HepG2 (cell line): Measurements from ENCODE around the gene PPP1R3C. TPM values are rescaled to one million over a fixed set of nuclear protein-coding genes. Genes with fewer than 3 reads are reported as not detected.

Experiments used
- ATF7 ChIP-seq, 2 experiments: fragments of 450-650 bp in 1 of 2; sonication (generic) in 1 of 2; formaldehyde crosslinking in 1 of 2; IDR thresholded peaks; 2 replicates each; pipeline versions ENCODE4 v1.4.0 to v1.6.1; 2016 to 2020; ENCODE audit warnings: antibody characterized with exemption in 1 of 2, mild to moderate bottlenecking in 1 of 2, missing genetic modification reagents in 1 of 2
- CENPT ChIP-seq: sonication (generic); formaldehyde crosslinking; IDR thresholded peaks from 2 replicates; pipeline ENCODE4 v1.8.0; 2022; ENCODE audit warnings: low read depth, mild to moderate bottlenecking, moderate library complexity, missing genetic modification reagents
- GATAD1 ChIP-seq: IDR thresholded peaks from 2 replicates; pipeline ENCODE4 v1.6.1; 2016; ENCODE audit warnings: missing genetic modification reagents, missing compliant biosample characterization
- JUN ChIP-seq: sonication (generic); formaldehyde crosslinking; IDR thresholded peaks from 2 replicates; pipeline ENCODE4 v1.4.0; 2020; ENCODE audit warnings: mild to moderate bottlenecking, missing genetic modification reagents
- MLLT10 ChIP-seq: sonication (generic); formaldehyde crosslinking; IDR thresholded peaks from 2 replicates; pipeline ENCODE4 v1.4.0; 2020; ENCODE audit warnings: missing genetic modification reagents
- NCOA2 ChIP-seq: sonication (generic); formaldehyde crosslinking; IDR thresholded peaks from 2 replicates; pipeline ENCODE4 v1.8.0; 2022; ENCODE audit warnings: inconsistent platforms
- NPAS2 ChIP-seq: sonication (generic); formaldehyde crosslinking; IDR thresholded peaks from 2 replicates; pipeline ENCODE4 v1.8.0; 2022; ENCODE audit warnings: mild to moderate bottlenecking, missing genetic modification reagents, borderline replicate concordance
- NR2C2 ChIP-seq: sonication (generic); formaldehyde crosslinking; IDR thresholded peaks from 2 replicates; pipeline ENCODE4 v1.4.0; 2020; ENCODE audit warnings: missing genetic modification reagents, mild to moderate bottlenecking, moderate library complexity, borderline replicate concordance
- NR2F2 ChIP-seq: IDR thresholded peaks from 2 replicates; pipeline ENCODE4 v1.6.1; 2012; ENCODE audit warnings: low read depth, inconsistent platforms, borderline replicate concordance
- NRL ChIP-seq: sonication (generic); formaldehyde crosslinking; IDR thresholded peaks from 2 replicates; pipeline ENCODE4 v1.5.0; 2020; ENCODE audit warnings: missing genetic modification reagents, mild to moderate bottlenecking, moderate library complexity, borderline replicate concordance
- PAF1 ChIP-seq: IDR thresholded peaks from 2 replicates; pipeline ENCODE4 v1.6.1; 2016; ENCODE audit warnings: missing genetic modification reagents, missing compliant biosample characterization
- POLR2G ChIP-seq: fragments of 200-400 bp; formaldehyde crosslinking; IDR thresholded peaks from 2 replicates; pipeline ENCODE4 v1.6.1; 2018; ENCODE audit warnings: mild to moderate bottlenecking, low read depth, low read length, moderate library complexity
- PTBP1 ChIP-seq: fragments of 200-400 bp; formaldehyde crosslinking; IDR thresholded peaks from 2 replicates; pipeline ENCODE4 v1.6.1; 2018; ENCODE audit warnings: low read length, low read depth; ENCODE audit not compliant: poor library complexity, severe bottlenecking
- SNAPC5 ChIP-seq: sonication (generic); formaldehyde crosslinking; IDR thresholded peaks from 2 replicates; pipeline ENCODE4 v1.8.1; 2023; ENCODE audit warnings: mild to moderate bottlenecking, missing genetic modification reagents, borderline replicate concordance
- WIZ ChIP-seq: sonication (generic); formaldehyde crosslinking; IDR thresholded peaks from 2 replicates; pipeline ENCODE4 v1.5.1; 2020; ENCODE audit warnings: mild to moderate bottlenecking, missing genetic modification reagents
- XBP1 ChIP-seq: sonication (generic); formaldehyde crosslinking; IDR thresholded peaks from 2 replicates; pipeline ENCODE4 v1.5.0; 2020; ENCODE audit warnings: missing genetic modification reagents
- YEATS4 ChIP-seq: sonication (generic); formaldehyde crosslinking; IDR thresholded peaks from 2 replicates; pipeline ENCODE4 v1.4.0; 2020; ENCODE audit warnings: missing genetic modification reagents, borderline replicate concordance
- ZNF20 ChIP-seq: sonication (generic); formaldehyde crosslinking; IDR thresholded peaks from 2 replicates; pipeline ENCODE4 v1.4.0; 2020; ENCODE audit warnings: mild to moderate bottlenecking, moderate library complexity, missing genetic modification reagents
- ZNF264 ChIP-seq: sonication (generic); formaldehyde crosslinking; IDR thresholded peaks from 2 replicates; pipeline ENCODE4 v1.4.0; 2020; ENCODE audit warnings: missing genetic modification reagents
- ZNF34 ChIP-seq: sonication (generic); formaldehyde crosslinking; IDR thresholded peaks from 2 replicates; pipeline ENCODE4 v1.4.0; 2020; ENCODE audit warnings: mild to moderate bottlenecking, missing genetic modification reagents, borderline replicate concordance
- ZNF460 ChIP-seq: sonication (generic); formaldehyde crosslinking; IDR thresholded peaks from 2 replicates; pipeline ENCODE4 v1.5.1; 2020; ENCODE audit warnings: missing genetic modification reagents, mild to moderate bottlenecking, borderline replicate concordance
- ZNF546 ChIP-seq: sonication (generic); formaldehyde crosslinking; conservative IDR thresholded peaks from 2 replicates; pipeline ENCODE4 v1.8.1; 2023; ENCODE audit warnings: mild to moderate bottlenecking, missing genetic modification reagents
- ZNF570 ChIP-seq: sonication (generic); formaldehyde crosslinking; IDR thresholded peaks from 2 replicates; pipeline ENCODE4 v1.4.0; 2020; ENCODE audit warnings: mild to moderate bottlenecking, missing genetic modification reagents, borderline replicate concordance
- polyA plus RNA-seq, 8 experiments: library from polyadenylated mRNA; depleted of rRNA in 3 of 8; stranded (reverse) in 7 of 8; unstranded in 1 of 8; fragments of >200 nt; fragmentation: Illumina TruSeq in 4 of 8; extraction: Trizol in 4 of 8; gene quantifications; 2 replicates each; pipeline versions ENCODE4 v1.2.1 to v1.2.3, GENCODE V29; 2011 to 2016; ENCODE audit warnings: low read depth in 4 of 8, missing spikeins in 1 of 8, mixed read lengths in 1 of 8; ENCODE audit not compliant: insufficient read depth in 1 of 8
- total RNA-seq, 5 experiments: library from RNA; depleted of rRNA; stranded (reverse); fragments of >200 nt; fragmentation: Illumina TruSeq; extraction: Trizol; gene quantifications; 2 replicates each; pipeline ENCODE4 v1.2.3, GENCODE V29; 2016; ENCODE audit warnings: low read depth in 1 of 5
- TF ChIP-seq, protein P1 (sequence below): sonication (generic); formaldehyde crosslinking; IDR thresholded peaks from 2 replicates; pipeline ENCODE4 v1.8.0; 2023; ENCODE audit warnings: mild to moderate bottlenecking, missing genetic modification reagents
- TF ChIP-seq, protein P2 (sequence below): IDR thresholded peaks from 2 replicates; pipeline ENCODE4 v1.6.1; 2018; ENCODE audit warnings: missing genetic modification reagents, mild to moderate bottlenecking, missing compliant biosample characterization
- TF ChIP-seq, protein P3 (sequence below): IDR thresholded peaks from 2 replicates; pipeline ENCODE4 v1.6.1; 2016; ENCODE audit warnings: mild to moderate bottlenecking

Gene PPP1R3C
- total and polyA plus RNA-seq, 2 of the 13 experiments (the other 11 are each of a cell fraction or from before 2014, with no cell fraction given) = 13.3 to 14.8 TPM

DNA sequence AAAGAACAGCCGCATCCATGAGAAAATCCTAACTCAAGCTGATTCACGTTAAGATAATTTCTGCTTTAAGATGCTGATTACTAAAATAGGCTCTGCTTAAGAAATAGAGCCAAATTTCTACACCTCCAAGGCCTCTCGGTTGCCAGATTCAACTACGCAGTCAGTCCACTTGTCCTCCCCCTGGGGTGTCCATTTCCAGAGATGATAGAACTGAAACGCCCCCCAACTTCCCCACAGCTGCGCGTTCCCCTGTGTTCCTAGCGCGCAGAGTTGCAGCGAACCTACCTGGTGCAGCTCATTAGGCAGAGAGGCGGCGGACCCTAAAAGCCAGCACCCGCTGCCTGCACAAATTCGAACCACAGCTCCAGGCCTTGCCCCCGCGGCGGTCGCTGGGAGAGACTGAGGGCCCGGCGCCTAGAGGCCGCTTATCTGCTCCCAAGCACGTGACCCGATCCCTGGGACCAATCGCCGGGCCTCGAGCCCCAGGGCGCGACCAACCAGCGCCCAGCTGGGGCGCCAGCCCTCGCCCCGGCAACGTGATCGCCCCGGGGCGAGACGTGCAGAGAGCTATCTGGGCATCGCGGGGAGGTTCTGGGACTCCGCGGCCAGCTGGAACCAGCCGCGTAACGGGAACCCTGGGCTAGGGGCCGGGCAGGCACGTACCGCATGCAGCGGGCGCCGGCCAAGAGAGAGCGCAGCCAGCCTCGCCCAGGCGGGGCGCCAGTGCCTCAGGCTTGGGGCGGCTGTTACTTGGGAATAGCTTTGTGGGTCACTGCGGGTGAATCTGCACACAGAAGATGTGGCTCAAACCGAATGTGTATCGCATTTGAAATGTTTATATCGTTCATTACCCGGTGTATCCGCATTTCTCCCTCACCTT is at the start of gene PPP1R3C (continued):
- TF ChIP-seq, protein P1, sequence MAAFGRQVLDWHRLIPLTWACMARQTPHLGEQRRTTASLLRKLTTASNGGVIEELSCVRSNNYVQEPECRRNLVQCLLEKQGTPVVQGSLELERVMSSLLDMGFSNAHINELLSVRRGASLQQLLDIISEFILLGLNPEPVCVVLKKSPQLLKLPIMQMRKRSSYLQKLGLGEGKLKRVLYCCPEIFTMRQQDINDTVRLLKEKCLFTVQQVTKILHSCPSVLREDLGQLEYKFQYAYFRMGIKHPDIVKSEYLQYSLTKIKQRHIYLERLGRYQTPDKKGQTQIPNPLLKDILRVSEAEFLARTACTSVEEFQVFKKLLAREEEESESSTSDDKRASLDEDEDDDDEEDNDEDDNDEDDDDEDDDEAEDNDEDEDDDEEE (CRISPR knock-in tag) = peak; percentile 97
- TF ChIP-seq PAF1 (CRISPR knock-in tag) = no peak
- TF ChIP-seq, protein P2, sequence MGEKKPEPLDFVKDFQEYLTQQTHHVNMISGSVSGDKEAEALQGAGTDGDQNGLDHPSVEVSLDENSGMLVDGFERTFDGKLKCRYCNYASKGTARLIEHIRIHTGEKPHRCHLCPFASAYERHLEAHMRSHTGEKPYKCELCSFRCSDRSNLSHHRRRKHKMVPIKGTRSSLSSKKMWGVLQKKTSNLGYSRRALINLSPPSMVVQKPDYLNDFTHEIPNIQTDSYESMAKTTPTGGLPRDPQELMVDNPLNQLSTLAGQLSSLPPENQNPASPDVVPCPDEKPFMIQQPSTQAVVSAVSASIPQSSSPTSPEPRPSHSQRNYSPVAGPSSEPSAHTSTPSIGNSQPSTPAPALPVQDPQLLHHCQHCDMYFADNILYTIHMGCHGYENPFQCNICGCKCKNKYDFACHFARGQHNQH = peak; percentile 93
- TF ChIP-seq WIZ (CRISPR knock-in tag) = peak; percentile 57; the same call in 1 of the 2 replicates
- peak; percentile 92 for TF ChIP-seq ZNF546 (CRISPR knock-in tag)
- TF ChIP-seq NR2F2 = peak; percentile 15; the same call in 1 of the 2 replicates
- peak; percentile 50; the same call in 1 of the 2 replicates for TF ChIP-seq NCOA2 (CRISPR knock-in tag)
- peak; percentile 78 for TF ChIP-seq ZNF460
- TF ChIP-seq ZNF264 (CRISPR knock-in tag) = peak; percentile 98
- TF ChIP-seq ATF7 (IDR thresholded peaks at IDR 0.05) = no peak
- peak; percentile 81; the same call in 1 of the 2 replicates for TF ChIP-seq ATF7 (CRISPR knock-in tag; IDR thresholded peaks at IDR 0.05)
- 0 out of 2 replicates have a peak, but pooled peaks have one; percentile 65 for TF ChIP-seq NPAS2 (CRISPR knock-in tag)
- peak; percentile 80; the same call in 1 of the 2 replicates for TF ChIP-seq ZNF570 (CRISPR knock-in tag)
- TF ChIP-seq JUN = peak; percentile 81; the same call in 1 of the 2 replicates
- TF ChIP-seq PTBP1 = peak; percentile 80
- peak; percentile 90; the same call in 1 of the 2 replicates for TF ChIP-seq ZNF34 (CRISPR knock-in tag)
- no peak for TF ChIP-seq ZNF20 (CRISPR knock-in tag)
- TF ChIP-seq MLLT10 (CRISPR knock-in tag) = no peak
- no peak; the same call in none of the 2 replicates for TF ChIP-seq NR2C2 (CRISPR knock-in tag)
- peak; percentile 97; the same call in 1 of the 2 replicates for TF ChIP-seq YEATS4
- TF ChIP-seq GATAD1 (CRISPR knock-in tag) = peak; percentile 79
- TF ChIP-seq NRL (CRISPR knock-in tag) = peak; percentile 99
- TF ChIP-seq, protein P3, sequence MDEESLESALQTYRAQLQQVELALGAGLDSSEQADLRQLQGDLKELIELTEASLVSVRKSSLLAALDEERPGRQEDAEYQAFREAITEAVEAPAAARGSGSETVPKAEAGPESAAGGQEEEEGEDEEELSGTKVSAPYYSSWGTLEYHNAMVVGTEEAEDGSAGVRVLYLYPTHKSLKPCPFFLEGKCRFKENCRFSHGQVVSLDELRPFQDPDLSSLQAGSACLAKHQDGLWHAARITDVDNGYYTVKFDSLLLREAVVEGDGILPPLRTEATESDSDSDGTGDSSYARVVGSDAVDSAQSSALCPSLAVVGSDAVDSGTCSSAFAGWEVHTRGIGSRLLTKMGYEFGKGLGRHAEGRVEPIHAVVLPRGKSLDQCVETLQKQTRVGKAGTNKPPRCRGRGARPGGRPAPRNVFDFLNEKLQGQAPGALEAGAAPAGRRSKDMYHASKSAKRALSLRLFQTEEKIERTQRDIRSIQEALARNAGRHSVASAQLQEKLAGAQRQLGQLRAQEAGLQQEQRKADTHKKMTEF (CRISPR knock-in tag) = peak; percentile 99
- peak; percentile 88; the same call in 1 of the 2 replicates for TF ChIP-seq SNAPC5 (CRISPR knock-in tag)
- peak; percentile 66; the same call in 1 of the 2 replicates for TF ChIP-seq XBP1
- TF ChIP-seq CENPT (CRISPR knock-in tag) = peak; percentile 98
- peak; percentile 99 for TF ChIP-seq POLR2G
